Mesenteric fat pad (tissue), 1 donor: Measurements from ENCODE around the gene COL5A1. TPM values are rescaled to one million over a fixed set of nuclear protein-coding genes. Genes with fewer than 3 reads are reported as not detected.

Experiments
- DNase-seq: peaks from one replicate; pipeline ENCODE4 v3.0.0-alpha.2; 2020; ENCODE audit warnings: low spot score
- total RNA-seq: library from RNA; stranded (reverse); fragmentation: NEBNext Ultra II Directional; extraction: Animal tissue kit (Norgen Biotek cat#: 25700); gene quantifications from one replicate; pipeline ENCODE4 v1.2.1, GENCODE V29; 2021
- donor health status: DM: yes; HTN: yes; CAD: no.

COL5A1 gene
- total RNA-seq, 1 donor from 2014 or later: 84.7 TPM

GRCh38 chr9:134811079-134811672 is 169.6 kb downstream of the COL5A1 start:
- no peak for DNase-seq

- DNase-seq: no peak
These were observed 170.2 kb downstream of the COL5A1 start for GRCh38 chr9:134811673-134812342.

GRCh38 chr9:134812343-134812673 is 170.7 kb downstream of the COL5A1 start:
- no peak for DNase-seq

GRCh38 chr9:134813841-134814240 is 172.2 kb downstream of the COL5A1 start:
- no peak for DNase-seq

- DNase-seq: no peak
These were observed 173.1 kb downstream of the COL5A1 start for GRCh38 chr9:134814598-134815215.

GRCh38 chr9:134815435-134816214 is 174.0 kb downstream of the COL5A1 start:
- no peak for DNase-seq

- no peak for DNase-seq
These were observed 174.7 kb downstream of the COL5A1 start for GRCh38 chr9:134816264-134816663.

- DNase-seq: no peak
These were observed 176.5 kb downstream of the COL5A1 start for GRCh38 chr9:134818000-134818568.

- no peak for DNase-seq
These were observed 177.0 kb downstream of the COL5A1 start for GRCh38 chr9:134818591-134818990.

GRCh38 chr9:134820901-134821300 is 179.3 kb downstream of the COL5A1 start:
- DNase-seq: no peak

- no peak for DNase-seq
These were observed 180.9 kb downstream of the COL5A1 start for GRCh38 chr9:134822541-134822940.

- no peak for DNase-seq
These were observed 182.0 kb downstream of the COL5A1 start for GRCh38 chr9:134823623-134824022.

GRCh38 chr9:134824583-134824982 is 183.0 kb downstream of the COL5A1 start:
- DNase-seq: no peak

- no peak for DNase-seq
These were observed 183.4 kb downstream of the COL5A1 start for GRCh38 chr9:134825025-134825424.

- no peak for DNase-seq
These were observed 185.0 kb downstream of the COL5A1 start for GRCh38 chr9:134826336-134827285.

- no peak for DNase-seq
These were observed 186.0 kb downstream of the COL5A1 start for GRCh38 chr9:134827559-134827958.

GRCh38 chr9:134827993-134828392 is 186.4 kb downstream of the COL5A1 start:
- no peak for DNase-seq

- no peak for DNase-seq
These were observed 187.3 kb downstream of the COL5A1 start for GRCh38 chr9:134828892-134829291.

- no peak for DNase-seq
These were observed 187.8 kb downstream of the COL5A1 start for GRCh38 chr9:134829356-134829937.

GRCh38 chr9:134830126-134830525 is 188.5 kb downstream of the COL5A1 start:
- no peak for DNase-seq
